ENCODE data around the gene SMAGP.

Gene SMAGP

GRCh38 chr12:51247523-51248206, 22.6 kb downstream of the SMAGP start:
- DNase-seq, result no peak
- H3K36me3 ChIP-seq, result peaks cover 7% of the 10 kb centered on the region
- TF ChIP-seq CTCF (IDR thresholded peaks at IDR 0.05; ENCODE audit: low read depth, low read length), result no peak
- no peak overlapping the region for H3K4me3 ChIP-seq (ENCODE audit: low read depth, low read length)
- H3K27ac ChIP-seq, result no peak overlapping the region
- no peaks in the 10 kb centered on the region for H3K27me3 ChIP-seq (ENCODE audit: insufficient read depth, low read depth, severe bottlenecking)
- no peaks in the 10 kb centered on the region for H3K9me3 ChIP-seq (ENCODE audit: severe bottlenecking)

GRCh38 chr12:51246254-51246853, 23.9 kb downstream of the SMAGP start:
- DNase-seq, result peak; percentile 24
- H3K27ac ChIP-seq, result no peak overlapping the region
- H3K27me3 ChIP-seq (ENCODE audit: insufficient read depth, low read depth, severe bottlenecking), result no peaks in the 10 kb centered on the region
- H3K36me3 ChIP-seq, result peaks cover 13% of the 10 kb centered on the region
- peak; percentile 33; the same call in 1 of the 2 replicates for TF ChIP-seq CTCF (IDR thresholded peaks at IDR 0.05; ENCODE audit: low read depth, low read length)
- no peaks in the 10 kb centered on the region for H3K9me3 ChIP-seq (ENCODE audit: severe bottlenecking)
- H3K4me3 ChIP-seq (ENCODE audit: low read depth, low read length), result no peak overlapping the region

- Histone ChIP-seq H3K9me3 (ENCODE audit: severe bottlenecking) (no peaks in the 10 kb centered on the region), H3K4me3 (ENCODE audit: low read depth, low read length) (no peak overlapping the region), H3K27ac (no peak overlapping the region), H3K36me3 (peaks cover 20% of the 10 kb centered on the region), H3K27me3 (ENCODE audit: insufficient read depth, low read depth, severe bottlenecking) (no peaks in the 10 kb centered on the region)
- no peak for DNase-seq
- no peak for TF ChIP-seq CTCF (IDR thresholded peaks at IDR 0.05; ENCODE audit: low read depth, low read length)
These were observed 24.6 kb downstream of the SMAGP start for GRCh38 chr12:51245476-51246253.

- Histone ChIP-seq H3K27me3 (ENCODE audit: insufficient read depth, low read depth, severe bottlenecking) (no peaks in the 10 kb centered on the region), H3K36me3 (peaks cover 26% of the 10 kb centered on the region), H3K4me3 (ENCODE audit: low read depth, low read length) (no peak overlapping the region), H3K27ac (no peak overlapping the region), H3K9me3 (ENCODE audit: severe bottlenecking) (no peaks in the 10 kb centered on the region)
- DNase-seq, result no peak
- TF ChIP-seq CTCF (IDR thresholded peaks at IDR 0.05; ENCODE audit: low read depth, low read length), result no peak
These were observed 25.9 kb downstream of the SMAGP start for GRCh38 chr12:51244269-51244668.

GRCh38 chr12:51242876-51243275, 27.3 kb downstream of the SMAGP start:
- Histone ChIP-seq H3K4me3 (ENCODE audit: low read depth, low read length) (no peak overlapping the region), H3K36me3 (peaks cover 28% of the 10 kb centered on the region), H3K27ac (no peak overlapping the region), H3K27me3 (ENCODE audit: insufficient read depth, low read depth, severe bottlenecking) (no peaks in the 10 kb centered on the region), H3K9me3 (ENCODE audit: severe bottlenecking) (no peaks in the 10 kb centered on the region)
- no peak for TF ChIP-seq CTCF (IDR thresholded peaks at IDR 0.05; ENCODE audit: low read depth, low read length)
- no peak for DNase-seq

All from WERI-Rb-1 (cell line).